Stimulated activated CD4-positive, alpha-beta T cell treated with anti-CD3 and anti-CD28 coated beads, TNF-alpha, amount 100 ng/mL, for 24 hours (primary cell): Measurements from ENCODE around the gene FBXL4.

Experiments used
- DNase-seq, 3 experiments: peaks; one replicate each; pipeline ENCODE4 v3.0.0-alpha.2; 2020; ENCODE audit warnings: low read depth in 3 of 3

The FBXL4 gene

GRCh38 chr6:98947411-98948292 is at the start of gene FBXL4:
Gene FBXL4, minus strand, starts transcription at chr6:98947946. Its CDS starts 20,958 bp downstream, at chr6:98926988.
- DNase-seq = peak; percentile 67 to 84 (median 68)

- no peak for DNase-seq
These were observed 47.4 kb upstream of the FBXL4 start for GRCh38 chr6:98995116-98995515.

- no peak for DNase-seq
These were observed 44.8 kb upstream of the FBXL4 start for GRCh38 chr6:98992535-98992934.

DNA sequence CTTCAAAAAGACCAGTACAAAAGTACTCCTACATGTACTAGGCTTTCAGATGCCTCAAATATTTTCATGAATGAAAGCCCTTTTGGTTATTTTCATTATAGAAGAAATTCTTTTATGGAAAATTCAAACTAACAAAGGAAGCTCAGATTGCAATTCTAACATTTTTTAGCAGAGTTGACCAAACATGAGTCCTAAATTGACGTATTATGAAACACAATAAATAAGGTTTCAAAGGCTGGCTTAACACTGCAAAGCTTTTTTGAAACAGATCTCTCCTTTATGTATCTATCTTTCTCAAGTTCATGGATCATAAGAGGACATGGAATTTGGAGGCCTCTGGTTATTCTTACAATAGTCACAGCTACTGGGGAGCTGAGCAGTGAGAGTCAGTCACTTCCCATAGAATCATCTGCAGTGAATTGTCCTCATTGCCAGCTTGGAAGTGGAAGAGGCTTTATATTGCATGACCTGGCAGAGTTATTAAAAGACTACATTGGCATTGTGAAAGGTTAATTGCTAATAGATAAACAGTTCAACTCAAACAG is 38.4 kb upstream of the FBXL4 start:
- DNase-seq = no peak

GRCh38 chr6:98985391-98985790 is 37.6 kb upstream of the FBXL4 start:
- DNase-seq = no peak

DNA sequence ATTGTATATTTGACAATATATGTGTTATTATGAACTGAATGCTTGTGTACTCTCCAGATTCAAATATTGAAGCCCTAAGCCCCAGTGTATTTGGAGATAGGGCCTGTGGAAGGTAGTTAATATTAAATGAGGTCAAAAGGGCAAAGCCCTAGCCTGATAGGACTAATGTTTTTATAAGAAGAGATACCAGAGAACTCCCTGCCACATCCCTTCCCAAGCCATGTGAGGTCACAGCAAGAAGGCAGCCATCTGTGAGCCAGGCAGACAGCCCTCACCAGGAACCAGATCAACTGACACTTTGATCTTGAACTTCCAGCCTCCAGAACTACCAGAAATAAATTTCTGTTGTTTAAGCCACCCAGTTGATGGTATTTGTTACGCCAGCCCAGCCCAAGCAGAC is 36.4 kb upstream of the FBXL4 start:
- no peak for DNase-seq

- DNase-seq = no peak
These were observed 33.7 kb upstream of the FBXL4 start for GRCh38 chr6:98981473-98981872.

DNA sequence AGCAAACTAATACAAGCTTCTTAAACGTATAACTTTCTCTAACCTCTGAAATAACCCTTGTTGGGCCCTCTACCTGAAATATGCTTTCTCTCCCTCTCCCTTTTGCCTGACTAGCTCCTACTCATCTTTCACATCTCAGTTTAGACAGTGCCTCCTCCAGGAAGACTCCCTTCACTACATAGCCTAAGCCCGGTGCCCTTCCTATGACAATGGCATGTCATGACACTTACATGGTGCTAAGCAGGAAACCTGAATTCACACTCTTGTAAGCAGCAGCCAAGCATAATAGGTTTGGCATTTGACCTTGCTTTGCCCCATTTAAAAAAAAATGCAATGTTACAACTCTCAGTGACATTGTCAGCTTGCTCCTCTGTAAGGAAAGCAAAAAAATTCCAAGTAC is 33.1 kb upstream of the FBXL4 start:
- no peak for DNase-seq

- DNase-seq = no peak
These were observed 30.0 kb upstream of the FBXL4 start for GRCh38 chr6:98977671-98978292.

GRCh38 chr6:98976674-98977385 is 29.1 kb upstream of the FBXL4 start:
- no peak for DNase-seq

- no peak for DNase-seq
These were observed 27.7 kb upstream of the FBXL4 start for GRCh38 chr6:98975421-98975820.

DNA sequence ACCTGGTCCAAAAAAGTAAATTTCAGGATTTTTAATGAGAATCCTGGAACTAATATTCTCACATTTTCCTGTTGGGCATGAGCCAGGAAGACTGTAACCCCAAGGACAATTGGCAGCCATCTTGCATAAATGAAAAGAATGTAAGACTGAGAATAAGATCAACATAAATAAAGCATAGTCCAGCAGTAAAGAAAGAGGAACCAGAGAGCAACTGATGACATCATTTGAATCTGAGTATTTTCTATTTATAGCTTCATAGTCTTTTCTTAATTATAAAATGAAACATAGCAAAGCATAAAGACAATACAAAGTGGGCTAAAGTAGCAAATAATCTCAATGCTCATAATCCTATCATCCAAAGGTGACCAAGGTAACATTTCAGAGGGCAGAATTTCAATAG is 26.6 kb upstream of the FBXL4 start:
- no peak for DNase-seq

DNA sequence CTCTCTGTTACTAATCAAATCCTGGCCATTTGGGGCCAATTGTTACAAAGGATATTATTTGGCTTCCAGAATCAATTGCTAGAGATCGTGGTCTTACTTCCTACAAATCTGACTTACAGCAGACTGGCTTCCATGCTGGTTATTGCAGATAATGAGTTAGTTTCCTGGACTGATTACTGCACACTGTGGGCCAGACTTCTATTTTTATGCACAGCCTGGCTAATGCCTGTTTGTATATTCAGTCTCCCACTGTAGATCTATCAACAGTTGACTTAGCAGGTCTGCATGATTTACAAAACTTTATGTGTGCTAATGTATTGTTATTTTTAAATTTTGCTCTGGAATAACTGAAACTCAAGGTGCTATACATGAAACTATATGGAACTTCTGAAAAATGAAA is 25.8 kb upstream of the FBXL4 start:
- DNase-seq = no peak

DNA sequence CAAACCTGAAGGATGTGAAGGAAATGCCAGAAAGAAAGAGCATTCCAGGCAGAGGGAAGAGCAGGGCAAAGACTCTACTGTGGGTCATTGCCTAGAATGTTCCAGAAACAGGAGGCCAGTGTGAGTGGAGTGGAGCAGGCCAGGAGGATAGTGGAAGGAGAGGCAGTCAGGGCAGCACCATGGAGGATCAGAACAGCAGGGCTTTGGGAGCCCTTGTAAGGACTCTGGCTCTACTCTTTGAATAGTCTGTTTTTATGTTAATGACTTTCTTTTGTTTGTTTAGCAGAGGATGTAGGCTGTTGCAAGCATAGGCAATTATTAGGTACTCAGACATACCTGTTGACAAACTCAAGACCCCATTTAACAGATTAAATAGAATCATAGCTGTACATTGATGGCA is 23.6 kb upstream of the FBXL4 start:
- DNase-seq = no peak

DNA sequence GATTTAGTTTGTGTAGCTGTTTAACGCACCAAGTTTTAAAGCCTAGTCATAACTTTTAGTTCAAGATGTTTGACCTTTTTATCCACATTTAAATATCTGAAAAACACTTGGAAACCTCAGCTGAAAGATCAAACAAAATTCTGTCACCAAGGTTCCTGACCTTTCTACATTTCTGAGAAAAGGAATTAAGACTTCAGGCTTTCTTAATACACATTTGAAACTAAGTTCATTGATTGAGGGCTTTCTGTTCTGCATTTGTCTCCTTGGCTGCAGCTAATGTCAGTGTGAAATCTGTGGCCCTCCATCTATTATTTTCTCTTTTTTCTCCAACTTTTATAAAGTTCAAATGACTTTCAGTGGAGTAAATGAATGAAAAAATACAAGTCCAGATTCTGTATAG is 22.7 kb upstream of the FBXL4 start:
- no peak for DNase-seq

GRCh38 chr6:98967616-98968015 is 19.9 kb upstream of the FBXL4 start:
- DNase-seq = no peak

GRCh38 chr6:98959631-98960030 is 11.9 kb upstream of the FBXL4 start:
- DNase-seq = no peak

GRCh38 chr6:98958776-98959175 is 11.0 kb upstream of the FBXL4 start:
- DNase-seq = no peak

DNA sequence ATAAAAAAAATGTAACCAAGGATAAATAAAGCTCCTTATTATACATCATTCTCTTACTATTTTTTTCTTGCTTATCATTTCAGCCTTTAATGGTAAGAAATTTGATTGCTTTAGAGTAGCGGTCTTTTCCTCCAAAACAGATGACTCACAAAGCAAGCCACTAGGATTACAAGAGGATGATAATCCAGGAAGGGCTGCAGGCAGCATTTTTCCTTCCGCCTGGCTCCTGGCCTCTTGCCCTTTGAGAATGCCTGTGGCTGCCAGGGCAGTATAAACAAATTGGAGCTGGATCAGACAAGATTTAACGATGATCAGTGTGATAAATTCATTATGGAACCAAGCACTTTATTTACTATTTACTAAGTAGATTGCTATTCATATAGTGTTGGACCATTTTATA is 9.7 kb upstream of the FBXL4 start:
- no peak for DNase-seq

- no peak for DNase-seq
These were observed 1.8 kb upstream of the FBXL4 start for GRCh38 chr6:98949589-98949988.

- DNase-seq = peak in 2 of 3 experiments; percentile 0 to 27
These were observed 801 bp downstream of the FBXL4 start for GRCh38 chr6:98946879-98947410.

GRCh38 chr6:98946266-98946878 is 1.4 kb downstream of the FBXL4 start:
- DNase-seq = no peak
